GM18868 (cell line): ENCODE results near the gene STK32B.
"Not testable (repeated sequence)": the region's sequence is repeated elsewhere in the genome, so short reads cannot be mapped to it uniquely, and the experiment has no call there.

Experiments used
- ATAC-seq: cut with Tn5 transposase; IDR thresholded peaks from one replicate; pipeline ENCODE4 v1.9.1; 2021; ENCODE audit warnings: mild to moderate bottlenecking, moderate library complexity; ENCODE audit not compliant: unreplicated experiment

The STK32B gene

GRCh38 chr4:5051278-5052203 is at the start of gene STK32B:
TSS of gene STK32B (plus strand) at chr4:5051480.
- no peak for ATAC-seq

- not testable (repeated sequence) for ATAC-seq
Observed at GRCh38 chr4:5001641-5002040, 49.6 kb upstream of the STK32B start.

- no peak for ATAC-seq
Observed at GRCh38 chr4:5003372-5003857, 47.9 kb upstream of the STK32B start.

GRCh38 chr4:5003918-5004317 is 47.4 kb upstream of the STK32B start:
- no peak for ATAC-seq

GRCh38 chr4:5004496-5004895 is 46.8 kb upstream of the STK32B start:
- ATAC-seq, result no peak

GRCh38 chr4:5006932-5007331 is 44.3 kb upstream of the STK32B start:
- not testable (repeated sequence) for ATAC-seq

GRCh38 chr4:5009796-5010195 is 41.5 kb upstream of the STK32B start:
- ATAC-seq, result no peak

- no peak for ATAC-seq
Observed at GRCh38 chr4:5010984-5011383, 40.3 kb upstream of the STK32B start.

- ATAC-seq, result no peak
Observed at GRCh38 chr4:5012244-5012898, 38.9 kb upstream of the STK32B start.

- no peak for ATAC-seq
Observed at GRCh38 chr4:5012958-5013357, 38.3 kb upstream of the STK32B start.

GRCh38 chr4:5014007-5014682 is 37.1 kb upstream of the STK32B start:
- ATAC-seq, result no peak

GRCh38 chr4:5018096-5018495 is 33.2 kb upstream of the STK32B start:
- no peak for ATAC-seq

- no peak for ATAC-seq
Observed at GRCh38 chr4:5018603-5019002, 32.7 kb upstream of the STK32B start.

- ATAC-seq, result no peak
Observed at GRCh38 chr4:5019274-5019673, 32.0 kb upstream of the STK32B start, which contains the start of gene CYTL1. TSS of gene CYTL1 (minus strand) at chr4:5019458. CDS start at chr4:5019445, 13 bp downstream.

- no peak for ATAC-seq
Observed at GRCh38 chr4:5019796-5020195, 31.5 kb upstream of the STK32B start.

GRCh38 chr4:5020341-5020740 is 30.9 kb upstream of the STK32B start:
- ATAC-seq, result no peak

- ATAC-seq, result no peak
Observed at GRCh38 chr4:5021546-5021945, 29.7 kb upstream of the STK32B start.

GRCh38 chr4:5024673-5025072 is 26.6 kb upstream of the STK32B start:
- no peak for ATAC-seq

- ATAC-seq, result no peak
Observed at GRCh38 chr4:5026371-5026770, 24.9 kb upstream of the STK32B start.

- ATAC-seq, result no peak
Observed at GRCh38 chr4:5027346-5027745, 23.9 kb upstream of the STK32B start.

GRCh38 chr4:5028480-5028879 is 22.8 kb upstream of the STK32B start:
- ATAC-seq, result no peak
